Kidney capillary endothelial cell (primary cell): ENCODE measurements around the gene GPBP1.
"Not testable (repeated sequence)": the region's sequence is repeated elsewhere in the genome, so short reads cannot be mapped to it uniquely, and the experiment has no call there.

ENCODE experiments used
- DNase-seq: peaks from one replicate; pipeline ENCODE4 v3.0.0-alpha.2; 2018; ENCODE audit warnings: low spot score

GPBP1 gene, protein sequence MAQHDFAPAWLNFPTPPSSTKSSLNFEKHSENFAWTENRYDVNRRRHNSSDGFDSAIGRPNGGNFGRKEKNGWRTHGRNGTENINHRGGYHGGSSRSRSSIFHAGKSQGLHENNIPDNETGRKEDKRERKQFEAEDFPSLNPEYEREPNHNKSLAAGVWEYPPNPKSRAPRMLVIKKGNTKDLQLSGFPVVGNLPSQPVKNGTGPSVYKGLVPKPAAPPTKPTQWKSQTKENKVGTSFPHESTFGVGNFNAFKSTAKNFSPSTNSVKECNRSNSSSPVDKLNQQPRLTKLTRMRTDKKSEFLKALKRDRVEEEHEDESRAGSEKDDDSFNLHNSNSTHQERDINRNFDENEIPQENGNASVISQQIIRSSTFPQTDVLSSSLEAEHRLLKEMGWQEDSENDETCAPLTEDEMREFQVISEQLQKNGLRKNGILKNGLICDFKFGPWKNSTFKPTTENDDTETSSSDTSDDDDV

DNA sequence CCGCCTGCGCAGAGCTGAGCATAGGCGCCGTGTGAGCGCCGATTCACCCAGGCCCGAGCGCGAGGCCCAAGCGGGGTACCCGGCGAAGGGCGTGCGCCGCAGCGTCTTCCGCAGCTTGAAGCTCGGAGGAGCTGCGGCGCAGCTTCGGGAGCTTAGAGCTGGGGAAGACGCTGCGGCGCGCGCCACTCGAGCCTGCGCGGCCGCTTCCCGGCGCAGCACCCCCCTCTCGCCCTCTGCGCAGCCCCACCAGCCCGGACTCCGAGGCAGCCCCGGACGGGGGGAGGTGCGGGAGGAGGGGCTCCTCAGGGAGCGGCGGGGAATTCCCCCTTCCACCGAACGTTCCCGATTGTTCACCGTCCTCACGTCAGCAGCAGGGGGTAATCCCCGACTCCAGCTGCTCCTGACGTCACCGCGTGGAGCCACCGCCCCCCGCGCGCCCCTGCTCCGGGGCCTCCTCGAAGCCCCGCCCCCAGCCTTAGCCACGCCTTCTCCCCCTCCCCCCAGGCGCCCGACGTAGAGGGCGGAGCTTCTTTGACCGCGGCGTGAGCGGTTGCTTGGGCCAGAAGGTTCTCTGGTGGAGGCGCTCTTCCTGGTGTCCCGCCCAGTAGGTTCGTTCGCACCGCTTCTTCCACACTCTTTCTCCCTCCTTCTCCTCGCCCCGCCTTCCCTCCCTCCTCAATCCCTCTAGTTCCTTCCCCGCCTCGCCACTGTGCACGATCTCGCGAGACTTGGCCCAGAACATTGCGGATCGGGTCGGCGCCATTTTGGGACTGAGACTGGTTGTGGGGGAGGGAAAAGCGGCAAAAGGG is at the start of gene GPBP1:
TSS of gene GPBP1 (plus strand) at position 741 of the 809 bp plus-strand sequence. CDS start 40,072 bp downstream, outside the sequence.
- DNase-seq = peak; percentile 93

DNA sequence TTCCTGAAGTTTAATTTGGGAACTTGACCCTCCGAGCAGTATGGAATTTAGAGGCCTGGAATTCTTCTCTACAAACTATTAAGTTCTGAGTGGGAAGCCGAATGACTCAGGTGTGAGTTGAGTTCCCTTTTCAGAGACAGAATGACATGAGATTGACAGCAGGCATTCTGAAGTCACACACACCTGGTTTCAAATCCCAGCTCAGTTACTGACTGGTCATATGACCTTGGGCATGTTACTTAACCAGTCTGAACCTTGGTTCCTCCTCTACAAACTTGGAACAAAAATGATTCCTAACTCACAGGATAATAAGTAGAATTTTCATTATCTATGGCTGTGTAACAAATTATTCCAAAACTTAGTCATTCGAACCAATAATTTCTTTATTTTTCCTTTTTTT is 45.5 kb upstream of the GPBP1 start:
- DNase-seq = no peak

DNA sequence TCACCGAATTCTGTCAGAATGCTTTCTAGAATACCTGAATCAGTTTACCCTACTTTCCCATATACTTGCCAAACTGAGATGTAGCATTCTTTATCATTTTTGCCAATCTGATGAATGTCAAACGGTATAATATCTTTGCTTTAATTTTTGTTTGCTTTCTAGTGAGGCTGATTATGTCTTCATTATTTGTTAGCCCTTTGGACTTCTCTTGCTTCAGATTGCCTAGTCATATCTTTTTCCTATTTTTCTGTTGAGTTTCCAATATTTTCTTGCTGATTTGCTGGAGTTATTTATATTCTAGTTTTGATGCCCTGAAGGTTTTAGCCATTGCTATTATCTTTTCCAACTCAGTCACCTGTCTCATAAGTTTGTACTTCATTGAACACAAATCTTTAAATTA is 40.3 kb upstream of the GPBP1 start:
- no peak for DNase-seq

DNA sequence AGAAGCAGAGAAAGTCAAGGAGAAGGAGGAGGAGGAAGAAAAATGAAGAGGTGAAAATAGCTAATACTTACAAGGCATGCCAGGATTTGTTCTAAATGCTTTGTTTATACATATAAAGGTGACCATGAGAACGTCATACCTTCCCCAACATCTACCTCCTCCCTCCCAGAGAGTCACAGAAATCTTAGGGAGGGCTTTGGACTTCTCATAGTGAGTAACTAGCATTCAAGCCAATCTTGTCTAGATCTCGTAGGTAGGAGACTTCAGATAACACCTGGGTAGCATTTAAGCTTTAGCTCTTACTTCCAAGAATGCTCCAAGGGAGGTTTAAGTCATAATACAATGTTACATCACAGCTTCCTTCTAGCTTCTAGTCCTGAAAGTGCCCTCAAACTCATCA is 36.5 kb upstream of the GPBP1 start:
- DNase-seq = no peak

DNA sequence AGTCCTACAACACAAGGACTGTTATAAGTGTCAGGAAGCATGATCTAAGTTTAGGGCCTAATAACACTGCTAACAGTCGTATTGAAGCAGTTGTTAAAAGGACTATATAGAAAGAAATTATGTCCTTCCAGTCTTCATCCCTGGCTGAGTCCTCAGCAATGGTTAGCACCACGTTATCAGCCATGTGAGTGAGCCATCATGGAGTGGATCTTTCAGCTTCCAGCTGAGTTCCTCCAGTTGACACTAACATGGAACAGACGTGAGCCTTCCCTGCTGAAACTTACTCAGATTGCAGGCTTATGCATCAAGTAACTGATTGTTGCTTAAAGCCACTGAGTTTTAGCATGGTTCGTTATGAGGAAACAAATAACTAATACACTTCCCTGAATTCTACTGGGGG is 21.5 kb upstream of the GPBP1 start:
- DNase-seq = no peak

DNA sequence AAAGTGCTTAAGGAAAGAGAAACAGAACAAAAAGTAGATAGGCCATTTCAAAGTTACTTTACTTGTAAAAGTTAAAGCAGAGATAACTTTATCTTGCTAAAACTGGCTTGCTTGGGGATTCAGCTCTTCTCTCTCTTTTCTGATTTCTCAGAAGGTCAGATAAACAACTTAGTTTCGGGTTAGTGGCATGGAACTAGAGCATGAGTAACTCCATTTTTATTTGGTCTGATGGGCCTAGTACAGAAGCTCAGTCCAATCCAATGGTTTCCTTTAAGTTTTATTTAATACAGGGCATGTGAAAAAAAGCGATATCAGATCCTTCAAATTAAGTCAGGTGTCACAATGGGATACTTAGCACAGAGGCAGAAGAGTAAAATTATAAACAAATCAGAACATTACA is 18.8 kb upstream of the GPBP1 start:
- no peak for DNase-seq

DNA sequence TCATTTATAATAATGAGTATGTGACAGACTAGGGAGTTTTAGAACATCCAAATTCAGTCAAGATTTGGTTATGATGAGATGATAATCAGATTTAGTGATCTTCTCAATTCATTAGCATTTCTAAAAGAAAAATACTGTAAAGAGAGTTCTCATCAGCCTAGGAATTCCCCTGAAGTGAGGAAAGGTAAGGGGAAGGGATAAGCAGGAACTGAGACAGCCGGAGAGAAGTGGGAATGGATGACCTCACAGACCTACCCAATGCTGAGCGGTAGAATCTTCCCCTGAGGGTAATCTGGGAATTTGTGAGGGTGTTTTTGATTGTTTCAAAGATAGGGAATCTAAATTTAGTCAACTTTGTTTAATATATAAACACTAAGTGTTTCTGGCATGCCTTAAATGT is 16.7 kb upstream of the GPBP1 start:
- no peak for DNase-seq

DNA sequence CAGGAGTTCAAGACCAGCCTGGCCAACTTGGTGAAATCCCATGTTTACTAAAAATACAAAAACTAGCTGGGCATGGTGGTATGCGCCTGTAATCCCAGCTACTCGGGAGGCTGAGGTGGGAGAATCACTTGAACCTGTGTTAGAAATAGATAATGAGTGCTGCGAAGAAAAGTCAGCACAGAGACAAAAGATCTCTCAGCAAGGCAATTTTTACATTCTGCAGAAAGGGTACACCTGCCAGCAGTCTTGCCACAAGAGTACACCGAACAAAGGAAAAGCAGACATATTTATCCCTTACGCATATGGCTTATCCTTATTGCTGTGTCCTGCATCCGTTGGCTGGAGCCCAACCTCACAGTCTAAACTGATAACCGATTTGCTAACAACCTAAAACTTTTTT is 16.2 kb upstream of the GPBP1 start:
- no peak for DNase-seq

DNA sequence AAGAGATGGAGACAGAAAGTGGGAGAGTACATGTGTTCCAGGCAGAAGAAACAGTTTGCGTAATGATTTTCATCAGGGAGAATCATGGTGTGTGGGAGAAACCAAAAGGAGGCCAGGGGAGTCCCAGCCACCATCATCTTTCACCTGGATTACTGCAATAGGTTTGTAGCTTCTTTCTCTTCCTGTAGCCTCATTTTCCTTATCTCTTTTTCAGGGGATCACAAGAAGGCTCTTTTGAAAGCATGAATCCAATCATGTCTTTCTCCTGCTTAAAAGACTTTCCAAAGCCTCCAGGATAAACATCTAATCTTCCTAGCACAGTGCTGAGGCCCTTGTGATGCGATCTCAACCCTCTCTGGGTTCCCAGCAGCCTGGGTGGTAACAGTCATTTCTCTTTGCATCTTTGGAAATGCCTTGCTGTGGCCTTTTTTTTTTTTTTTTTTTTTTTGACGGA is 10.3 kb upstream of the GPBP1 start:
- no peak for DNase-seq

DNA sequence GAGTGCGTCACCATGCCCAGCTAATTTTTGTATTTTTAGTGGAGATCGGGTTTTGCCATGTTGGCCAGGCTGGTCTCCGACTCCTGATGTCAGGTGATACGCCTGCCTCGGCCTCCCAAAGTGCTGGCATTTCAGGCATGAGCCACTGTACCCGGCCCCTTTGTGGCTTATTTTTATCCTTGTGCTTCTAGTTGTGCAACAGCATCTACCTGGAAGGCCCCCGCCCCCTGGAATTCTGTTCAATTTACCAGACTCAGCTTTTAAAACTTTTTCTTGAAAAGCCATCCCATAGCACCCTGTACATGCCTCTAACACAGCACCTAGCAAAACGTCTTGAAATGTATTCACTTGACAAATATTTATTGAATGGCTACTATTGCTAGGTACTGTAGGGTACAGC is 9.7 kb upstream of the GPBP1 start:
- DNase-seq = no peak

DNA sequence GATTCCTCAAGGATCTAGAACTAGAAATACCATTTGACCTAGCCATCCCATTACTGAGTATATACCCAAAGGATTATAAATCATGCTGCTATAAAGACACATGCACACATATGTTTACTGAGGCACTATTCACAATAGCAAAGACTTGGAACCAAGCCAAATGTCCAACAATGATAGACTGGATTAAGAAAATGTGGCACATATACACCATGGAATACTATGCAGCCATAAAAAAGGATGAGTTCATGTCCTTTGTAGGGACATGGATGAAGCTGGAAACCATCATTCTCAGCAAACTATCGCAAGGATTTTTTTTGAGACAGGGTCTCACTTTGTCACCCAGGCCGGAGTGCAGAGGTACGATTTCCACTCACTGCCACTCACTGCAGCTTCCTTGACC is 8.7 kb upstream of the GPBP1 start:
- not testable (repeated sequence) for DNase-seq

DNA sequence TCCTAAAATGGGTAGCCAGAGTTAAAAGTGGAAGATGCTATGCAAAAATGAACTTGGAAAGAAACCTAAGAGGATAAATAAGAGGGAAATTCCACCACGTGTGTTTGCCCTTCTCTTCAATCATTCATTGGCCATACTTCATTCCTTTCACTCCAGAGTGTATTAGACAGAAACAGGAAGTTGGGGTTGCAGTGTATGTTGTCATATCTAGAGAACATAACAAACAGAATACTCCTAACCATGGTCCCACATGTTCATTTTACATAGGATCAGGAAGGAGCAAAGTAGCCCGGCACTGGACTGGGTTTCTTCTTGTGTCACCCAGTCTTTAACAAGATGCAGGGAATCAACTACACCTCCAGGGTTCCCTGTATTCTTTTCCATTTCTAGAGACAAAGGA is 7.6 kb upstream of the GPBP1 start:
- no peak for DNase-seq

DNA sequence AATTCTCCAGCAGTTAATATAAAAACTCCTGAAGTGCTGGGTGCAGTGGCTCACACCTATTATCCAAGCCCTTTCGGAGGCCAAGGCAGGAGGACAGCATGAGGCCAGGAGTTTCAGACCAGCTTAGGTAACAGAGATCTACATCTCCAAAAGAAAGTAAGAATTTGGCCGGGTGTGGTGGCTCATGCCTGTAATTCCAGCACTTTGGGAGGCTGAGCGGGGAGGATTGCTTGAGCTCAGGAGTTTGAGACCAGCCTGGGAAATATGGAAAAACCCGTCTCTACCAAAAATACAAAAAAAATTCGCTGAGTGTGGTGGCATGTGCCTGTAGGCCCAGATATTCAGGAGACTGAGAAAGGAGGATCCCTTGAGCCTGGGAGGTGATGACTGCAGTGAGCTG is 6.7 kb upstream of the GPBP1 start:
- no peak for DNase-seq

DNA sequence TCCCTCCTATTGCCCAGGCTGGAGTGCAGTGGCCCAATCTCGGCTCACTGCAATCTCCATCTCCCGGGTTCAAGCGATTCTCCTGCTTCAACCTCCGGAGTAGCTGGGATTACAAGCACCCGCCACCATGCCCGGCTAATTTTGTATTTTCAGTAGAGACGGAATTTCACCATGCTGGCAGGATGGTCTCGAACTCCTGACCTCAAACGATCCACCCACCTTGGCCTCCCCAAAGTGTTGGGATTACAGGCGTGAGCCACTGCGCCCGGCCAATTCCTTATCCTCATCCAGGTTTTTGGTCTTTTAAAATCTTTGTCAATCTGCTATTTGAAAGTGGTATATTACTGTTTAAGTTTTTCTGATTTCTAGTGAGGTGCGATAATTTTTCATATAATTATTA is 3.7 kb upstream of the GPBP1 start:
- not testable (repeated sequence) for DNase-seq

DNA sequence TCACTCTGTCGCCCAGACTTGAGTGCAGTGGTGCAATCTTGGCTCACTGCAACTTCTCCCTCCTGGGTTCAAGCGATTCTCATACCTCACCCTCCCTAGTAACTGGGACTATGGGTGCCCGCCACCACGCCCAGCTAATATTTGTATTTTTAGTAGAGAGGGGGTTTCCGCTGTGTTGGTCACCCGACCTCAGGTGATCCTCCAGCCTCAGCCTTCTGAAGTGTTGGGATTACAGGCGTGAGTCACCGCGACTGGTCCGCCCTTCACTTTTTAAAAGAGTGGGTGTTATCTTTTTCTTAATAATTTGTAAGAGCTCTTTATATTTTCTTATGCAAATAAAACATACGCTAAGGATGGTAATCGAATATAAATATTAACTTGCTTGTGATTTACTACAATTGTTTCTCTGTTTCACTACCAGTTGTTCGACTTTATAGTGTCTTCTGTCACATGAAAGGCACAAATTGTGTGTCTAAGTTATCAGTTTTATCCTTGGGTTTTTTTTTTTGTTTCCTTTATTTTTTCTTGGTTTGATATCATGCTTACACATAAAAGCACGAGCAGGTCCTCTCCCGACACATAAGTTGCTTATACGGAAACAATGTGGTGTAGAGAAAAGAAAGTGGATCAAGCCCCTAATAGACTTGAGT is 1.9 kb upstream of the GPBP1 start:
- no peak for DNase-seq

DNA sequence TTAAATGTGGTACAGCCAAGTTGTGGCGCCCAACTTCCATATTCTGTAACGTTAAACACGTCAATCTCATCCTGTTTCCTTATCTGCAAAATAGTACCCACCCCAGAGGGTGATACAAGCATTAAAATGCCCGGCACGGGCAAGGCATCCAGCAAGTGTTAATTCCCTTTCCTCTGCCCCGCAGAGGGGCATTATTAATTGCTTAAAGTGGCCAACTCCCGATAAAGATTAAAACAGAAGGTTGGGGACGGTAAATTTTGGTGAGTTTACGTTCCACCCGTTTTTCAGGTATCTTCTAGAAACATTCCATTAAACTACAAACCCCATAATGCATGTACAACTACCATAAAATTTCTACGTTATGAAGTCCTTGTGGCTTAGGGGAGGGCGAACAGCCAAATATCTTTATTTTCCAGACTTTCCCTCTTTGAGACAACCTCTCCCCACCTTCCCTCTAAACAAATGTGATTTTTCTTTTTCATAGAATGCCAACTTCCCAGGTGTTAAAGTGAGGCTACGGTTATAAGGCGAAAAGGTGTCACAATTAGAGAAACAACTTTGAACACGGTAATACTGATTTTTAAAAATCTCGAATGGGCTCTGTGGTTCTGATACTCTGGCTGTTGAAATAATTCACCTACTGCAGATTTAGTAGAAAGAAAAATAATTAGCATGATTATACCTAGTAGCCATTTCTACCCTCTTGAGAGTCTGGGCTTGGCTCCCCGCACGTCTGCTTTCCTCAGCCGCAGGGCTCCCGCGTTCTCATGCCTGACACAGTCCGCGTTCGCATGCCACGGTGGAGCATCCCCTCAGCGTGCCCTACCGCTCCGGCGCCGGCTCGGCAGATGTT is 1.2 kb upstream of the GPBP1 start:
- no peak for DNase-seq

DNA sequence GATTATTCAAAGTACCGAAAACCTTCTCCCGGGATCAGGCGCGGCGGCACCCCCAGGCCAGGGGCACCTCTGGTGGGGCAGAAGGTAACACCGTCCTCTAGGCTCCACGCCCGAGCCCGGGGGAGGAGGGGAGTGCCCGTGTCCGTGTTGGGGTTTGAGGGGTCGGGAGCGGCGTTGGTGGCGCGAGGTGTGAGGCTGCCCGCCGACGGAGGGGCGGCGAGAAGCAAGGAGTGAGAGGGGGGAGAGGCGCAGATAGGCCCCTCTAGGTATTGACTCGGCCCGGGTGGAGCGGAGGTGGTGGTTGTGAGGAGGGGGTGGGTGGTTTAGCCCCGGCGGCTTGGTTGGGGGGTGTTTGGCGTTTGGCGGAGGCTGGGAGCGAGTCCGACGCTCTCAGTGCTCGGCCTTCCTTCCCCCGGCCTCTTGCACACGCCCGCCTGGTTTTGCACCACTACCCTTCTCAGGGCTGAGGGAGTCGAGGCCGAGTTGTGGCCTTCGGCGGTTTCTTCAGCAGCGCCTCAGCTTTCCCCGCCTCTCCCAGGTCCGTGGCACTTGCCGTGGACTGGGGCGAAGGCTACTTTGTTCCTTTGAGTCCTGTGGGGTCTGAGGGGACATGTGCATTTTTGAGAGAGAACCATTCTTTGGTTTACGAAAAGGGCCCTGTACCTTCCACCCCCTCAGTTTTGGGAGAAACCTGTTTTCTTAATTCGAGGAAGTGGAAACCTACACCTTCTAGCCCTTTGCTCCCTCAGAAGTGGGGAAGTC is 450 bp downstream of the GPBP1 start:
- no peak for DNase-seq

DNA sequence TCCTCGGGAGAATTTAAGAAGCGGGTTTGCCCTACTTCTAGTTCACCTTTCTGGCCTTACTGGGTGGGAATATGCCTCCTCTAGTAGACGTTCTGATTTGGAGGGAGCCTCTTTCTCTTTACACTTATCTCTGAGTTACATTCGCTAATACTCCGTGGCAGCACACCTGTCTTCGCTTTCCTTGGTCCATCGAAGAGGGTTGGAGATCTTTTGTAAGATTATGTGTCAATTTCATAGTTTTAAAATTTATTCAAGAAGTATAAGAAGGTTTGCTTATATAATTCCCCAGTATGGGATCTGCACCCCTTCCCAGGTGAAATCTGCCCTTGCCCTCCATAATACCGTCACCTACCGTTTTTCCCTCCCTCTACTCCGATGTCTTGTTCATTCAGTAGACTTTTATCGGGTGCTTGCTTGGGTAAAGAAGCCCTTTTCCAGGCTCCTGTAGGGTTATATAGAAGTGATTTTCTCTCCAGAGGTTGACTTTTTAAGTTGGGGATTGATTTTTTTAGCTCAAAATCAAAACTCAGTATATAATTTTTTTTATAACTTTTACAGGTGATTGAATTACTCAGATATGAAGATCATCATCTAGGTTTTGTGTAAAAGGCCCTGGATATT is 1.1 kb downstream of the GPBP1 start:
- no peak for DNase-seq

DNA sequence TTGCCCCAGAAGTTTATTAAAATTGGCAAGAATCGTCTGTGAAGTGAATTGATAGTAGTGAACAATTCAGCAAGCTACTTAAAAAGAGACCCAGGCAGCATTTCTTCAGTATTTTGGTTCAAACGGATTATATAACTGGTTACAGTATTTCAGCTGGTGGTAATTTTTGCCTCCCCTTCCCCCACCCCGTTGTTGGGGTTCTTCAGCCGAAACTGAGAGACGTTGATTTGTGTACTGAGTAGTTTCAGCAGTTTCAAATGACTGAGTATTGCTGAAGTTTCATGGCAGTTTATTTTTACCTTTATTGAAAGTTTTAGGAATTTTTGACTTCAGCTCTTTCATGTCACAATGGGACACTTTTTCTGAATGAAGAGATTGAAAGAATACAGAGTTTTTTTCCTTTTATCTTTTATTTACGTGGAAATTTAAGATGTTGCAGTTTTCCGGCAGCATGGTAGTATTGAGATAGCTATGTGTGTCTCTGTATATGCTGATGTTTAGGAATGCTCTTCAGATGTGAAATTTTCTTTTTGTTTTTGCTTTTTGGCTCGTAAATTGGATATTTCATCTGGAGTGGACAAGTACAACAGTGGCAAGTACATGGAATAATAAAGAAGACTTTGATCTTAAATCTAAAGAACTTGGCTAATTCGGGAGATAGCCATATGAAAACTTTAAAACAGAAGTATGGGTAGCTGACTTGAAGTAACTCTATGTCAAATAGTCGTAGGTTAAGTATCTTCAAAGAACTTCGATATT is 1.9 kb downstream of the GPBP1 start:
- DNase-seq = no peak

DNA sequence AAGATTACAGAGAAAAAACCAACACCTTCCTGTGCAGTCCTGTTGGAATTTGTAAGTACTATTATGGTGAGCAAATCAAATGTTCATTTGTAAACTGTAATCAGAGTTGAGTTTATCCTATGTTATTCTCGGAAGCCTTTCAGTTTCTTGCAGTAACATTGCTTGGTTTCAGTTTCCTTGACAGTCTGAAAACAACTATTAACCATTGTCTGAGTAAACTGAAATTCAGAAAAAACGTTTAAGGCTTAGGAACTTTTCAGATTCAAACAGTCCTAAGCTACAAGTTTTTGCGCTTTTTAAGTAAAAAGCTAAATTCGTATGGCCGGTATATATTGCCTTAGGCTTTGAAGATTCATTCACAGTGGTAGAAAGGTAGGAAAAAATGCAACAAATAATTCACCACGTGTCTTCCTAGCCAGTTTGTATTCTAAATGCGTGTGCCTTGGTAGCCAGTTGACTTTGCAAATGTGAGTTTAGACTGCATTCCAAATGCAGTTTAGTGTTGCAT is 2.5 kb downstream of the GPBP1 start:
- no peak for DNase-seq
